Measurements from ENCODE around the gene RANBP17.
"Not testable (repeated sequence)": the region's sequence is repeated elsewhere in the genome, so short reads cannot be mapped to it uniquely, and the experiment has no call there.

Gene RANBP17

GRCh38 chr5:170937914-170938313 is 76.1 kb downstream of the RANBP17 start:
- Mint-ChIP-seq H3K36me3 (no peaks in the 10 kb centered on the region), H3K4me3 (no peak overlapping the region), H3K27ac (no peak overlapping the region), H3K9me3 (peaks cover 8% of the 10 kb centered on the region in 2 donors), H3K27me3 (peaks cover 0 to 5% of the 10 kb centered on the region in 2 donors), H3K4me1 (no peaks in the 10 kb centered on the region)
- DNase-seq = no peak
- no peak for ATAC-seq (replicated peaks)

GRCh38 chr5:170939178-170939577 is 77.4 kb downstream of the RANBP17 start:
- Mint-ChIP-seq H3K9me3 (peaks cover 8% of the 10 kb centered on the region in 2 donors), H3K27ac (no peak overlapping the region), H3K36me3 (no peaks in the 10 kb centered on the region), H3K27me3 (no peaks in the 10 kb centered on the region), H3K4me1 (no peaks in the 10 kb centered on the region), H3K4me3 (no peak overlapping the region)
- DNase-seq (no peak), ATAC-seq (replicated peaks) (no peak)

- ATAC-seq (replicated peaks) (no peak), DNase-seq (no peak)
- no peak overlapping the region for H3K4me3 Mint-ChIP-seq
- no peak overlapping the region for H3K27ac Mint-ChIP-seq
- H3K4me1 Mint-ChIP-seq = no peaks in the 10 kb centered on the region
- H3K27me3 Mint-ChIP-seq = no peaks in the 10 kb centered on the region
- peaks cover 4 to 5% of the 10 kb centered on the region in 2 donors for H3K9me3 Mint-ChIP-seq
- no peaks in the 10 kb centered on the region for H3K36me3 Mint-ChIP-seq
Measured at GRCh38 chr5:170941788-170942187, 80.0 kb downstream of the RANBP17 start.

GRCh38 chr5:170945275-170945674 is 83.5 kb downstream of the RANBP17 start:
- H3K9me3 Mint-ChIP-seq = peaks cover 0 to 2% of the 10 kb centered on the region in 2 donors
- no peaks in the 10 kb centered on the region for H3K4me1 Mint-ChIP-seq
- no peaks in the 10 kb centered on the region for H3K27me3 Mint-ChIP-seq
- DNase-seq (no peak), ATAC-seq (replicated peaks) (no peak)
- no peak overlapping the region for H3K27ac Mint-ChIP-seq
- H3K36me3 Mint-ChIP-seq = no peaks in the 10 kb centered on the region
- no peak overlapping the region for H3K4me3 Mint-ChIP-seq

GRCh38 chr5:170960567-170960966 is 98.7 kb downstream of the RANBP17 start:
- Mint-ChIP-seq H3K27ac (no peak overlapping the region), H3K4me3 (no peak overlapping the region), H3K36me3 (no peaks in the 10 kb centered on the region), H3K27me3 (no peaks in the 10 kb centered on the region), H3K9me3 (no peaks in the 10 kb centered on the region), H3K4me1 (no peaks in the 10 kb centered on the region)
- DNase-seq (no peak), ATAC-seq (replicated peaks) (no peak)

- DNase-seq (no peak), ATAC-seq (replicated peaks) (no peak)
- Mint-ChIP-seq H3K4me3 (no peak overlapping the region), H3K27ac (no peak overlapping the region), H3K4me1 (no peaks in the 10 kb centered on the region), H3K9me3 (no peaks in the 10 kb centered on the region), H3K36me3 (no peaks in the 10 kb centered on the region), H3K27me3 (no peaks in the 10 kb centered on the region)
Measured at GRCh38 chr5:170963521-170963920, 101.7 kb downstream of the RANBP17 start.

- no peak overlapping the region for H3K4me3 Mint-ChIP-seq
- no peaks in the 10 kb centered on the region for H3K4me1 Mint-ChIP-seq
- no peak for ATAC-seq (replicated peaks)
- DNase-seq = no peak
- H3K36me3 Mint-ChIP-seq = no peaks in the 10 kb centered on the region
- H3K27ac Mint-ChIP-seq = no peak overlapping the region
- H3K27me3 Mint-ChIP-seq = no peaks in the 10 kb centered on the region
- peaks cover 2 to 3% of the 10 kb centered on the region in 2 donors for H3K9me3 Mint-ChIP-seq
Measured at GRCh38 chr5:170974461-170974860, 112.6 kb downstream of the RANBP17 start.

GRCh38 chr5:170980261-170980660 is 118.4 kb downstream of the RANBP17 start:
- not testable (repeated sequence) for H3K36me3 Mint-ChIP-seq; DNase-seq; ATAC-seq (replicated peaks); H3K4me1 Mint-ChIP-seq; H3K27me3 Mint-ChIP-seq; H3K27ac Mint-ChIP-seq; H3K4me3 Mint-ChIP-seq
- peaks cover 15 to 22% of the 10 kb centered on the region in 2 donors for H3K9me3 Mint-ChIP-seq

GRCh38 chr5:170985486-170985885 is 123.7 kb downstream of the RANBP17 start:
- Mint-ChIP-seq H3K9me3 (peaks cover 5 to 14% of the 10 kb centered on the region in 2 donors), H3K4me3 (no peak overlapping the region), H3K4me1 (no peaks in the 10 kb centered on the region), H3K27ac (no peak overlapping the region), H3K27me3 (no peaks in the 10 kb centered on the region), H3K36me3 (no peaks in the 10 kb centered on the region)
- ATAC-seq (replicated peaks) (no peak), DNase-seq (no peak)

GRCh38 chr5:170986598-170986997 is 124.8 kb downstream of the RANBP17 start:
- no peak overlapping the region for H3K4me3 Mint-ChIP-seq
- H3K9me3 Mint-ChIP-seq = peaks cover 0 to 5% of the 10 kb centered on the region in 2 donors
- H3K36me3 Mint-ChIP-seq = no peaks in the 10 kb centered on the region
- no peak for DNase-seq
- H3K27ac Mint-ChIP-seq = no peak overlapping the region
- no peaks in the 10 kb centered on the region for H3K27me3 Mint-ChIP-seq
- ATAC-seq (replicated peaks) = no peak
- H3K4me1 Mint-ChIP-seq = no peaks in the 10 kb centered on the region

GRCh38 chr5:170993476-170993875 is 131.7 kb downstream of the RANBP17 start:
- ATAC-seq (replicated peaks) = no peak
- Mint-ChIP-seq H3K27me3 (no peaks in the 10 kb centered on the region), H3K36me3 (no peaks in the 10 kb centered on the region), H3K27ac (no peak overlapping the region), H3K4me1 (no peaks in the 10 kb centered on the region), H3K4me3 (no peak overlapping the region), H3K9me3 (no peaks in the 10 kb centered on the region)
- DNase-seq = no peak

GRCh38 chr5:171010086-171010485 is 148.3 kb downstream of the RANBP17 start:
- H3K27me3 Mint-ChIP-seq = no peaks in the 10 kb centered on the region
- ATAC-seq (replicated peaks) (no peak), DNase-seq (no peak)
- peaks cover 0 to 2% of the 10 kb centered on the region in 2 donors for H3K36me3 Mint-ChIP-seq
- no peak overlapping the region for H3K4me3 Mint-ChIP-seq
- H3K27ac Mint-ChIP-seq = no peak overlapping the region
- no peaks in the 10 kb centered on the region for H3K4me1 Mint-ChIP-seq
- peaks cover 12 to 14% of the 10 kb centered on the region in 2 donors for H3K9me3 Mint-ChIP-seq

- Mint-ChIP-seq H3K4me3 (no peak overlapping the region), H3K4me1 (no peaks in the 10 kb centered on the region), H3K9me3 (peaks cover 12 to 14% of the 10 kb centered on the region in 2 donors), H3K27me3 (no peaks in the 10 kb centered on the region), H3K27ac (no peak overlapping the region), H3K36me3 (peaks cover 0 to 2% of the 10 kb centered on the region in 2 donors)
- no peak for ATAC-seq (replicated peaks)
- DNase-seq = no peak
Measured at GRCh38 chr5:171010816-171011215, 149.0 kb downstream of the RANBP17 start.

- peaks cover 6 to 7% of the 10 kb centered on the region in 2 donors for H3K9me3 Mint-ChIP-seq
- DNase-seq = no peak
- H3K4me1 Mint-ChIP-seq = no peaks in the 10 kb centered on the region
- H3K27me3 Mint-ChIP-seq = no peaks in the 10 kb centered on the region
- no peak for ATAC-seq (replicated peaks)
- H3K27ac Mint-ChIP-seq = no peak overlapping the region
- no peak overlapping the region for H3K4me3 Mint-ChIP-seq
- H3K36me3 Mint-ChIP-seq = no peaks in the 10 kb centered on the region
Measured at GRCh38 chr5:171023508-171023907, 161.7 kb downstream of the RANBP17 start.

GRCh38 chr5:171024084-171024483 is 162.3 kb downstream of the RANBP17 start:
- Mint-ChIP-seq H3K9me3 (peaks cover 6 to 7% of the 10 kb centered on the region in 2 donors), H3K27ac (no peak overlapping the region), H3K4me3 (no peak overlapping the region), H3K36me3 (no peaks in the 10 kb centered on the region), H3K27me3 (no peaks in the 10 kb centered on the region), H3K4me1 (no peaks in the 10 kb centered on the region)
- no peak for ATAC-seq (replicated peaks)
- no peak for DNase-seq

GRCh38 chr5:171029401-171029800 is 167.6 kb downstream of the RANBP17 start:
- H3K9me3 Mint-ChIP-seq = peaks cover 0 to 5% of the 10 kb centered on the region in 2 donors
- DNase-seq (no peak), ATAC-seq (replicated peaks) (no peak)
- H3K27me3 Mint-ChIP-seq = no peaks in the 10 kb centered on the region
- no peaks in the 10 kb centered on the region for H3K4me1 Mint-ChIP-seq
- no peak overlapping the region for H3K27ac Mint-ChIP-seq
- H3K4me3 Mint-ChIP-seq = no peak overlapping the region
- no peaks in the 10 kb centered on the region for H3K36me3 Mint-ChIP-seq
